Sigmoid colon (tissue), 4 donors: ENCODE measurements around the gene RNF166.

Source experiments
- CTCF ChIP-seq, 4 experiments: fragments of 450-650 bp in 3 of 4; fragments of 200-600 bp in 1 of 4; IDR thresholded peaks; one replicate each; pipeline ENCODE4 v1.5.1; 2016 to 2019; ENCODE audit warnings: antibody characterized with exemption in 4 of 4, mild to moderate bottlenecking in 3 of 4, moderate library complexity in 2 of 4
- EP300 ChIP-seq, 4 donors: sonication (generic); formaldehyde crosslinking; IDR thresholded peaks; one replicate each; pipeline ENCODE4 v1.6.1; 2017; ENCODE audit warnings: antibody characterized with exemption in 4 of 4
- POLR2A ChIP-seq, 2 donors: fragments of 450-650 bp; IDR thresholded peaks; one replicate each; pipeline ENCODE4 v1.6.1; 2016; ENCODE audit warnings: antibody characterized with exemption in 2 of 2, mild to moderate bottlenecking in 2 of 2, moderate library complexity in 2 of 2
- POLR2AphosphoS5 ChIP-seq, 4 donors: sonication (generic); formaldehyde crosslinking; IDR thresholded peaks; one replicate each; pipeline ENCODE4 v1.6.1; 2017; ENCODE audit warnings: antibody characterized with exemption in 4 of 4

GRCh38 chr16:88732961-88733294 lies 26.7 kb upstream of the RNF166 start:
- TF ChIP-seq CTCF (IDR thresholded peaks at IDR 0.05) (no peak), POLR2A (IDR thresholded peaks at IDR 0.05) (no peak), POLR2AphosphoS5 (IDR thresholded peaks at IDR 0.05) (no peak), EP300 (IDR thresholded peaks at IDR 0.05) (no peak)
